Mononuclear cell (primary cell): ENCODE measurements around the gene ACVR1B. TPM values are rescaled to one million over a fixed set of nuclear protein-coding genes. Genes with fewer than 3 reads are reported as not detected.

Experiments
- H3K27me3 ChIP-seq: 2 replicates; pipeline ENCODE4 v1.6.0; 2011; ENCODE audit warnings: low read length, control low read depth; ENCODE audit not compliant: insufficient read depth
- H3K4me1 ChIP-seq: 2 replicates; pipeline ENCODE4 v1.5.1; 2011; ENCODE audit warnings: mild to moderate bottlenecking, low read length, control low read depth; ENCODE audit not compliant: insufficient read depth
- H3K4me3 ChIP-seq: 2 replicates; pipeline ENCODE4 v1.5.1; 2011; ENCODE audit warnings: mild to moderate bottlenecking, low read length, moderate library complexity
- H3K9me3 ChIP-seq: 2 replicates; pipeline ENCODE4 v1.5.1; 2011; ENCODE audit warnings: low read depth, mild to moderate bottlenecking, control low read depth, low read length
- total RNA-seq: library from RNA; depleted of rRNA; stranded (reverse); fragments of >200 nt; gene quantifications from one replicate; pipeline ENCODE4 v1.2.3, GENCODE V29; 2012

ACVR1B gene
- total RNA-seq, 1 donor: 11.4 TPM

DNA sequence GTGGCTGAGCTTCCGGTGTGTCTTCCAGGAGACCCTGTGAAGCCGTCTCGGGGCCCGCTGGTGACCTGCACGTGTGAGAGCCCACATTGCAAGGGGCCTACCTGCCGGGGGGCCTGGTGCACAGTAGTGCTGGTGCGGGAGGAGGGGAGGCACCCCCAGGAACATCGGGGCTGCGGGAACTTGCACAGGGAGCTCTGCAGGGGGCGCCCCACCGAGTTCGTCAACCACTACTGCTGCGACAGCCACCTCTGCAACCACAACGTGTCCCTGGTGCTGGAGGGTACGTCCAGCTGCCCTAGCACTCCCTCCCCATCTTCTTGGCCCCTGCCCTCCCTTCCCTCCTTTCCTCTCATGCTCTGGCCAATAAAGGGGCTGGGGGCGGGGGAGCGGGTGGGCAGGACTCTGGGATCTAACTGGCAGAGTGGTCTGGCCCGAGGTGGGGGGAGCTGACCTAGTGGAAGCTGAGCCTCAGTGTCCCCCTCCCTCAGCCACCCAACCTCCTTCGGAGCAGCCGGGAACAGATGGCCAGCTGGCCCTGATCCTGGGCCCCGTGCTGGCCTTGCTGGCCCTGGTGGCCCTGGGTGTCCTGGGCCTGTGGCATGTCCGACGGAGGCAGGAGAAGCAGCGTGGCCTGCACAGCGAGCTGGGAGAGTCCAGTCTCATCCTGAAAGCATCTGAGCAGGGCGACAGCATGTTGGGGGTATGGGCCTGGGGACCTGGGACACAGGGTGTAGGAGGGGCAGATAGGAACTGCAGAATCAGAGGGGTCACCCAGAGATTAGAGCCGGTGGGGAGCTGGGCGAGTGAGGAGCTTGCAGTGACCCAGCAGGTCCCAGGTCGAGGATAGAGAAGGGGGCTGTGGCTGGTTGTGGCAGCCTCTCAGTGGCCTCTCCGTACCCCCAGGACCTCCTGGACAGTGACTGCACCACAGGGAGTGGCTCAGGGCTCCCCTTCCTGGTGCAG, 38.1 kb upstream of the ACVR1B start:
- Histone ChIP-seq H3K9me3 (no peaks in the 10 kb centered on the region), H3K4me3 (no peak overlapping the region), H3K4me1 (peaks cover 26% of the 10 kb centered on the region), H3K27me3 (peaks cover 4% of the 10 kb centered on the region)

DNA sequence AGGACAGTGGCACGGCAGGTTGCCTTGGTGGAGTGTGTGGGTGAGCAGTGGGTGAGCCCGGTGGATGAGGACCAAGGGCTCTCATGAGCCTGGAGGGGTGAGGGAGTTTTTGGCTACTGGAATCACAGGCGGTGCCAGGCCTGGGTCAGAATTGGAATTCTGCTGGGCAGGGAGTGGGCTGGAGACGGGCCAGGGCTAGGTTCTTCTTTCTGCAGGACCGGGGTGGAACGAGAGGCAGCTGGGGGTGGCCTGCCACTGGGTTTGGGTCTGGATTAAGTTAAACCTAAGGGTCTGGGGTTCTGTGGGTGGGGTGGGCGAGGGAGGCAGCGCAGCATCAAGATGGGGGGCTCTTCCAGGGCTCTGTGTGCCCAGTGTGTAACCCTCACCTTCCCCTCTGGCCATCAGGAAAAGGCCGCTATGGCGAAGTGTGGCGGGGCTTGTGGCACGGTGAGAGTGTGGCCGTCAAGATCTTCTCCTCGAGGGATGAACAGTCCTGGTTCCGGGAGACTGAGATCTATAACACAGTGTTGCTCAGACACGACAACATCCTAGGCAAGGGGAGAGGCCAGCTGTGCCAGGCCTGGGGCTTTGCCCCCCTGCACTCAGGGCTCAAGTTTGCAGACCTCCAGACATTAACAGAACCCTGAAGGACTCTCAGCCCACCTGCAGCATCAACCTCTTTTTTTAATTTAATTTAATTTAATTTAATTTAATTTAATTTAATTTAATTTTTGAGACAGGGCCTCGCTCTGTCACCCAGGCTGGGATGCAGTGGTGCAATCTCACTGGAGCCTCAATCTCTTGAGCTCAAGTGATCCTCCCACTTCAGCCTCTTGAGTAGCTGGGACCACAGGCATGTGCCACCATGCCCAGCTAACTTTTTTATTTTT, 37.2 kb upstream of the ACVR1B start:
- H3K4me1 ChIP-seq: peaks cover 26% of the 10 kb centered on the region
- no peak overlapping the region for H3K4me3 ChIP-seq
- H3K9me3 ChIP-seq: no peaks in the 10 kb centered on the region
- H3K27me3 ChIP-seq: no peaks in the 10 kb centered on the region

DNA sequence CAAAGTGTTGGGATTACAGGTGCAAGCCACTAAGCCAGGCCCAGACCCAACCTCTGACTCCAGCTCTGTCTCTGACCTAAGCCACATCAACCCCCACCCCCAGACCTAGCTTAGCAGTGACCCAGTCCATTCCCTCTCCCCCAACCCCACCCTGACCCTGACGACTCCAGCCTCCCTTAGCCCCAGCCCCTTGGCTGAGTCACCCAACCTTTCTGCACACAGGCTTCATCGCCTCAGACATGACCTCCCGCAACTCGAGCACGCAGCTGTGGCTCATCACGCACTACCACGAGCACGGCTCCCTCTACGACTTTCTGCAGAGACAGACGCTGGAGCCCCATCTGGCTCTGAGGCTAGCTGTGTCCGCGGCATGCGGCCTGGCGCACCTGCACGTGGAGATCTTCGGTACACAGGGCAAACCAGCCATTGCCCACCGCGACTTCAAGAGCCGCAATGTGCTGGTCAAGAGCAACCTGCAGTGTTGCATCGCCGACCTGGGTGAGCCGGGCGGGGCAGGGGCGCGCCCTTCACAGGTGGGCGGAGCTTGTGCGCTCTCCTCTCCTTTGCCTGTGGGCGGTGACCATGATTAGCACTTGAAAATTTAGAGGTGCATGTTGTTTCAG, 36.4 kb upstream of the ACVR1B start:
- Histone ChIP-seq H3K4me3 (no peak overlapping the region), H3K9me3 (no peaks in the 10 kb centered on the region), H3K4me1 (peaks cover 26% of the 10 kb centered on the region), H3K27me3 (no peaks in the 10 kb centered on the region)

DNA sequence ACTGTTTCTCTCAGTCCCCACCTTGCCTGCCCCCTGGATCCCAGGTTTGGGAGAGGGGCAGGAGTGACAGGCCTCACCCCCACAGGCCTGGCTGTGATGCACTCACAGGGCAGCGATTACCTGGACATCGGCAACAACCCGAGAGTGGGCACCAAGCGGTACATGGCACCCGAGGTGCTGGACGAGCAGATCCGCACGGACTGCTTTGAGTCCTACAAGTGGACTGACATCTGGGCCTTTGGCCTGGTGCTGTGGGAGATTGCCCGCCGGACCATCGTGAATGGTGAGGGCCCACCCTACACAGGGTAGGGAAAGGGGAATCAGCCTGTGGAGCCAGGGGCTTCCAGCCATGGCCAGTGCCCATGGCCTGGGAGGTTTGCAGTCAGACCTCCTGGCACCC, 35.5 kb upstream of the ACVR1B start:
- H3K4me1 ChIP-seq: peaks cover 21% of the 10 kb centered on the region
- H3K27me3 ChIP-seq: no peaks in the 10 kb centered on the region
- H3K4me3 ChIP-seq: no peak overlapping the region
- no peaks in the 10 kb centered on the region for H3K9me3 ChIP-seq

DNA sequence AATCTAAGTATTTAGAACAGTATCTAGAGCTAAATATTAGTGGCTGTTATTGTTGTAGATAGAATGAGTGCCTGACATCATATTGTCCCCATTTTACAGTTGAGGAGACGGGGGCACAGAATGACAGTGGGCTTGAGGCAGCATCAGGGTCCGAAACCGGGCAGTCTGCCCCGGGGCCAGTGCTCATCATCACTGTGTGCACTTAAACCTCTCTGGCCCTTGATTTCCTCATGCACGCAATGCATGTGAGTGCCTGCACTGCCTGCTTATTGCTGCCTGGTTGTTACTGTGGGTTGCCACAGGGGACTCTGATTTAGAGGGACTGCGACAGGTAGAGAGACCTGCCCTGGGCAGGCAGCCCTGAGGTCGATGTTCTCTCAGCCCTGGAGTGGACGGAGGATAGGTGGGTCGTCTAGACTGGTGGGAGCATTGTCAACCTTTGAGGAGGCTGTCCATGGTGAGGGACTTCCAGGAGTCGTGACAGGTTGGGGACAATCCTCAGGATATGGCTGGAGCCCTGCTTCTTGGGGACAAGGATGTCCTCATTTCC, 34.4 kb upstream of the ACVR1B start:
- H3K27me3 ChIP-seq: no peaks in the 10 kb centered on the region
- H3K9me3 ChIP-seq: no peaks in the 10 kb centered on the region
- H3K4me3 ChIP-seq: no peak overlapping the region
- peaks cover 11% of the 10 kb centered on the region for H3K4me1 ChIP-seq

DNA sequence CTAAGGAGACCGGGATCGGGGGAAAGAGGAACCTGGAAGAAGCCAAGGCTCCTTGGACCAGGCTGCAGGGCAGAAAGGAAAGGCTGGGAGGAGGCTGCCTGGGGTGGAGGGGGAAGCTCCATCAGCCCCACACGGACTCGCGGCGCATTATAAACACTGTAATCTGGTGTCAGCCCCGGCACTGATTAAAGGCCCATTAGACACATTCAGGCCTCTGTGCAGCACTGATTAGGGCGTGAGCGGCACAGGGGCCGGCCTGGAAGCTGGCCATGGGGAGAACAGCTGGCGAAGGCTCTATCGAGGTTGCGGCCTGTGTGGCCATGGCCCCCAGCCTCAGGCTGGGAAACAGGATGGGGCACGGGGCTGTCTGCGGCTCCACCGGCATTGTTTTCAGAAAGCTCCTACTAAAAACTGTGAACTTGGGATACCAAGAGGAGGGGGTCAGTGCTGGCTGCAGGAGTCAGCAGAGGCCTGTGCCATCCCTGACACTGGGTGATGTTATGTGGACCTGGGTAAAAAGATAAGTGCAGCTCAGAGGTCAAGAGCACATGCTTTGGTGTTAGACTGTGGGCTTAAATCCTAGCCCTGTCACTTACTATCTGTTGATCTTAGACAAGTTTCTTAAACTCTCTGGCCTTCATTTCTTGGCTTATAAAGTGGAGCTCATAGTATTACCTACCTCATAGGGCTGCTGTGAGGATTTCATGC, 33.6 kb upstream of the ACVR1B start:
- no peaks in the 10 kb centered on the region for H3K27me3 ChIP-seq
- peaks cover 11% of the 10 kb centered on the region for H3K4me1 ChIP-seq
- no peaks in the 10 kb centered on the region for H3K9me3 ChIP-seq
- no peak overlapping the region for H3K4me3 ChIP-seq

DNA sequence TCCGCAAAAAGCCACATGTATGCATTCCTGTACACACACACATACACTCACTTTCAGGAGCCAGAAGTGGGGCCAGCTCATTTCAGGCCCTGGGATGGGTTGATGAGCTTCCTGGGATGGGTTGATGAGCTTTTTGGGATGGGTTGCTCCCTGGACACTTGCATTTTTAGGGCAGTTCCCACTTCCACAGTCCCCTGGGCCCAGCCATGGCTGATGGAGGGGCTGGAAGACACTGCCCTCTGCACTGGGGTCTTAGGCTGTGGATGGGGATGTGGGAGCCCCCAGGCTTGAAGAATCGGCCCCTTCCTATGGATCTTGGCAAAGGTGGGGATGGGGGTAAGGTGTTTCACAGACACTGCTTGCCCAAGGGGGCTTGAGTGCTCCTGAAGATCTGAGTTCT, 31.5 kb upstream of the ACVR1B start:
- H3K4me3 ChIP-seq: no peak overlapping the region
- peaks cover 19% of the 10 kb centered on the region for H3K4me1 ChIP-seq
- H3K9me3 ChIP-seq: no peaks in the 10 kb centered on the region
- H3K27me3 ChIP-seq: no peaks in the 10 kb centered on the region

DNA sequence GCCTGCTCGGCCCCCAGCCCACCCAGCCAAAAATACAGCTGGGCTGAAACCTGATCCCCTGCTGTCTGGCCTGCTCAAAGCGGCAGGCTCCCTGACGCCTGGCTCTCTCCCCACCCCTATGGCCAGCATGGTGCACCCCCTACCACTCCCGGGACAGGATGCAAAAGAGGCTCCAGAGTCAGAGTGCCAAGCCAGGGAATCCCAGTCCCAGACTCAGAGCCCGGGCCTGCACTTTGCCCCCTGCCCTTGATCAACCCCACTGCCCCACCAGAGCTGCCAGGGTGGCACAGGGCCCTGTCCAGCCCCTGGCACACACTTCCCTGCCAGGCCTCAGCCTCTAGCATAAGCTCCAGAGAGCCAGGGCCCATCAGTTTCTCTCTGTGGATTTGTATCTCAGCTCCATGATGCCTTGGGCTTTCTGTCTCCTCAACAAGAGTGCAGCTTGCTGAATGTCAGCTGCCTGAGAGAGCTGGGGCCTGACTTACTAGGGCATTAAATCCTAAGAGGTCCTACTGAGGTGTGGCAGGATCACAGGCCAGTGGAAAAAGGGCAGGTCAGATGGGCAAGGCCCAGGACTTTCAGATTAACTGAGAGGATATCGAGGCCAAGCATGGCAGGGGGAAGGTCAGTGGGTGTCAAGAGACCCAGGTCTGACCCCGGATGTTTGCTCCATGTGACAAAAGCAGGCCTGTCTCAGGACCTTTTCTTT, 30.3 kb upstream of the ACVR1B start:
- no peaks in the 10 kb centered on the region for H3K27me3 ChIP-seq
- H3K4me1 ChIP-seq: peaks cover 19% of the 10 kb centered on the region
- H3K9me3 ChIP-seq: no peaks in the 10 kb centered on the region
- H3K4me3 ChIP-seq: no peak overlapping the region

DNA sequence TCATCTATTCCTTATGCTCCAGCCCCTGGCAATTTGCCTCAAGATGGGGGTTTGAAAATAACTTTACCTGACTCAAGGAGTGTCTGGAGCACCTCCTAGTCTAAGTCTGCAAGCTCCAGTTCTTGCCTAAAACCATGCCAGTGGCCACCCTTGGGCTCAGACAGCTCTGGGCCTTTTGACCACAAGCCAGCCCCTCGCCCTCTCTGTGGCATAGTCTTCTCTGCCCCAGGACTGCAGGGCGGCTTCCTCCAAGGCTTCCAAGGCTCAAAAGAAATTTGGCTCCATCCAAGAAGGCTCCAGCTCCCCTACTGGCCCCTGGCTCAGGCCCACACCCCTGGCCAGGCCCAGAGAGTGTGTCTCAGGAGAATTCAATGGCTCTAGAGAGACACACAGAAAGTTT, 29.4 kb upstream of the ACVR1B start:
- no peaks in the 10 kb centered on the region for H3K9me3 ChIP-seq
- H3K27me3 ChIP-seq: no peaks in the 10 kb centered on the region
- H3K4me1 ChIP-seq: peaks cover 19% of the 10 kb centered on the region
- no peak overlapping the region for H3K4me3 ChIP-seq

DNA sequence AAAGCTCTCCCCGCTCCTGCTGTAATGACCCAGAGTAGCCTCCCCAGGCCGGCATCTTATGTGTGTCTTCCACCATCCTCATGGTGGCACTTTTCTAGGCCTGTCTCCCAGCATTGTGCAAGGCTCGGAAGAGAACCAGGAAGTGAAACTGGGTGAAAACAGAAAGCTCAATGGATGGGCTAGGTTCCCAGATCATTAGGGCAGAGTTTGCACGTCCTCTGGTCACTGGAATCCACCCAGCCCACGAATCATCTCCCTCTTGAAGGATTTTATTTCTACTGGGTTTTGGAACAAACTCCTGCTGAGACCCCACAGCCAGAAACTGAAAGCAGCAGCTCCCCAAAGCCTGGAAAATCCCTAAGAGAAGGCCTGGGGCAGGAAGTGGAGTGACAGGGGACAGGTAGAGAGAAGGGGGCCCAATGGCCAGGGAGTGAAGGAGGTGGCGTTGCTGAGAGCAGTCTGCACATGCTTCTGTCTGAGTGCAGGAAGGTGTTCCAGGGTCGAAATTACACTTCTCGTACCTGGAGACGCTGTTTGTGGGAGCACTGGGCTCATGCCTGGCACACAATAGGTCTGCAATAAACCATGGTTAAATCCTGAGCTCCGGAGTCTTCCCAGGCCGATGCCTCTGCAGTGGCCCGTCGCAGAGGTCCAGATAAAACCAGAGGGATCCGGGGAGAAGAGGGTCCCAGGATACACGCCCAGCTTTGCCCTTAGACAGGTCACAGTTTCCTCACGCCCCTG, 28.6 kb upstream of the ACVR1B start:
- H3K27me3 ChIP-seq: no peaks in the 10 kb centered on the region
- H3K4me1 ChIP-seq: peaks cover 19% of the 10 kb centered on the region
- no peaks in the 10 kb centered on the region for H3K9me3 ChIP-seq
- no peak overlapping the region for H3K4me3 ChIP-seq

DNA sequence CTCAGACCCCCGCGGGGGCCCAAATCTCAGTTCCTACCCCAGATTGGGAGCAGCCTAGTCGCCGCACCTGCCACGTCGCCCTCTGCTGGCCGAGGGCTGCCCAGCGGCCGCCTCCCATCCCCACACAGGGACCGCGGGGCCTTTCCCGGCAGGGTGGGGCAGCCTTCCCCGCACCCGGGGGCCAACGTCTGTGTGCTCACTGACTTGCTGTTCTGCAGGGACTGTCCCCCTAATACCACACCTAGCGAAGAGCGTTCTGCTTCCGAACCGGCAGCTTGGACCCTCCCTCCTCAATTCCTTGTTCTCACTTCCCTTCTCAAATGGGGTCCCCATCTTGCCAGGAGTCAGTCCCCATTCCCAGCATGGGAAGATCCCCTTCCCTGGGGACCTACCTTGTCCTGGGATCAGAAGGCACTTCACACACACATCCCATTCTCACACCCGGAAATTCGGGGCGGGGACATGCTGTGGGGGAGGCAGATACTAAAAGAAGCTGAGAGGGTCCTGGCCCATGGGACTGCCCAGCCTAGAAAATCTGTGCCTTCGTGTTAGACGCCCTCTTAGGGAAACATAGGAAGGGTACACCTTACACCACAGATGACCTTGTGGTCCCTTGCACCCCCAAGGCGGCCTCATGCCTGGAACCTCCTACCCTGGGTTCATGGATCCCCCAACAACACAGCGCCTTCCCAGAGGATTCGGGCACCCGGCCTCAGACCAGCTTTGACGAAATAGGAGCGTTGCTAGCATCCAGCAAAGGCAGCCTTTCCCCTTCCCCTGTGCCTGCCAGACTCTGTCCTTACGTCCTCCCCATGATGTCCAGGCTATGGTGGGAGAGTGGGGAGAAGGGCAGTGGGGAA, 27.8 kb upstream of the ACVR1B start:
- Histone ChIP-seq H3K27me3 (no peaks in the 10 kb centered on the region), H3K4me1 (peaks cover 19% of the 10 kb centered on the region), H3K4me3 (no peak overlapping the region), H3K9me3 (no peaks in the 10 kb centered on the region)

DNA sequence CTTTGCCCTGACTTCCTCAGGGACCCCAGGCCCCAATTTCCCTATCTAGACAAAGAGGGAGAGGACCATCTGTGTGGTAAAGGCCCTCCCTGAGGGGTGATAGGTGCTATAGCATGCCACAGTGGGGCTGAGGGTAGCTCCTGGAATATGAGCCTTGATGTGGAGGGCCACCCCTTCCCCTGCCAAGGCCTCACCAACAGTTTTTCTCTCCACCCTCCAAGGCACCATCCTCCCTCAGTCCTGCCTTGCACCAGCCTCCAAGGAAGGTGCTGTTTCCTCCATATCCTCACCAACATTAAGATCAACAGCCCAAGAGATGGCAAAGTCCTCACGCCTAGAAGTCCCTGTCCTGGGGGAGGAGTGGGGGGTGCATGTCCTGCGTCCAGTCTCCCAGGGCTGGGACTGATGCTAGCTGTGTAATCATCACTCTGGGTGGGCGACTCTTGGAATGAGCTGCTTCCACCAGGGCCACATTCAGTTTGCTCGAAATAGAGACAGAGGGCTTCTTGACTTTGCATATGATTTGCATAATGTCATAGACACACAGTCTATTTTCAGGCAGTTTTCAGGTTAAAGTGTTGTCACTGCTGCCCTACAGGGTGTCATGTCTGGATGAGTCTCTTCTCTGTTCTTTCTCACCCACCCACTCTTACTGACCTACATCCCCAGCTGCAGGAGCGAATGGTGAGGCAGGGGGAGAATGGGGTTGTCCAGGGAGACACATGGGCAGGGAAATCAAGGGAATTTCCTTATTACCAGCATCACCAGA, 26.8 kb upstream of the ACVR1B start:
- Histone ChIP-seq H3K4me3 (no peak overlapping the region), H3K27me3 (no peaks in the 10 kb centered on the region), H3K4me1 (peaks cover 19% of the 10 kb centered on the region), H3K9me3 (no peaks in the 10 kb centered on the region)
